Endothelial cell of umbilical vein (primary cell): Measurements from ENCODE around the gene MED27. TPM values are rescaled to one million over a fixed set of nuclear protein-coding genes. Genes with fewer than 3 reads are reported as not detected.

Source experiments
- BruUV-seq: library from RNA; stranded (reverse); fragments of 400-500 nt; replicated peaks from 2 replicates; lab custom pipeline; 2021; lab: Mats Ljungman, UMichigan
- CTCF ChIA-PET: fragments of 300-600, 350-600 bp; sonication (Branson Sonifier 250); formaldehyde crosslinking; loops from one replicate; lab custom pipeline; 2021; ENCODE audit warnings: antibody characterized with exemption, inconsistent platforms; lab: Charles Lee
- POLR2A ChIA-PET: fragments of 300-600, 350-600 bp; sonication (Branson Sonifier 250); formaldehyde crosslinking; loops from one replicate; lab custom pipeline; 2021; ENCODE audit warnings: antibody characterized with exemption, inconsistent platforms; lab: Charles Lee
- DNase-seq: peaks from one replicate; pipeline ENCODE4 v3.0.0-alpha.2; 2011; ENCODE audit warnings: low read depth, low spot score
- FAIRE-seq: peaks from 2 replicates; lab custom pipeline; 2011; peaks lifted over from hg19 to GRCh38; lab: Jason Lieb, UNC
- H2AFZ ChIP-seq: 2 replicates; pipeline ENCODE4 v1.6.0; 2012; ENCODE audit warnings: low read depth, low read length, control low read depth, inconsistent platforms
- H3K27ac ChIP-seq: 2 replicates; pipeline ENCODE4 v1.5.1; 2011; ENCODE audit warnings: low read depth, mild to moderate bottlenecking, control low read depth, low read length, moderate library complexity; ENCODE audit not compliant: insufficient read depth
- H3K27me3 ChIP-seq, 2 experiments: 2 replicates each; pipeline versions ENCODE4 v1.6.0 to v1.6.1; 2011; ENCODE audit warnings: low read length in 2 of 2, mixed read lengths in 1 of 2; ENCODE audit not compliant: control insufficient read depth in 2 of 2, insufficient read depth in 2 of 2
- H3K36me3 ChIP-seq, 2 experiments: 2 replicates in 1 of 2; 3 replicates in 1 of 2; pipeline ENCODE4 v1.5.1; 2011; ENCODE audit warnings: low read length in 2 of 2, mild to moderate bottlenecking in 1 of 2, moderate library complexity in 1 of 2; ENCODE audit not compliant: control insufficient read depth in 2 of 2, insufficient read depth in 2 of 2; ENCODE audit errors: extremely low read depth in 1 of 2
- H3K4me1 ChIP-seq: 3 replicates; pipeline ENCODE4 v1.5.1; 2011; ENCODE audit warnings: mild to moderate bottlenecking, low read length; ENCODE audit not compliant: control insufficient read depth, insufficient read depth; ENCODE audit errors: extremely low read depth
- H3K4me2 ChIP-seq: 2 replicates; pipeline ENCODE4 v1.6.1; 2011; ENCODE audit warnings: low read length, control low read depth, mixed read lengths; ENCODE audit not compliant: insufficient read depth
- H3K4me3 ChIP-seq, 3 experiments: fragments of 200-600 bp in 1 of 3; sonication (generic), shearing (Covaris generic) in 1 of 3; replicated peaks in 1 of 3; 2 replicates each; pipeline ENCODE4 v1.5.1; 2011 to 2016; ENCODE audit warnings: control low read depth in 3 of 3, low read length in 3 of 3, mild to moderate bottlenecking in 2 of 3, inconsistent platforms in 1 of 3, low read depth in 1 of 3, moderate library complexity in 1 of 3; ENCODE audit not compliant: insufficient read depth in 1 of 3
- H3K79me2 ChIP-seq: 2 replicates; pipeline ENCODE4 v1.6.0; 2012; ENCODE audit warnings: low read length, inconsistent platforms; ENCODE audit not compliant: control insufficient read depth, insufficient read depth
- H3K9ac ChIP-seq: replicated peaks from 2 replicates; pipeline ENCODE3; 2011; ENCODE audit warnings: low read length, control low read depth; ENCODE audit not compliant: insufficient read depth; ENCODE audit errors: extremely low read depth
- H3K9me1 ChIP-seq: replicated peaks from 3 replicates; pipeline ENCODE4 v1.6.0; 2011; ENCODE audit warnings: mild to moderate bottlenecking, low read length; ENCODE audit not compliant: control insufficient read depth, insufficient read depth; ENCODE audit errors: extremely low read depth
- H3K9me3 ChIP-seq: replicated peaks from 2 replicates; pipeline ENCODE4 v1.5.1; 2012; ENCODE audit warnings: low read length, inconsistent platforms; ENCODE audit not compliant: control insufficient read depth, insufficient read depth
- H4K20me1 ChIP-seq: replicated peaks from 2 replicates; pipeline ENCODE3; 2011; ENCODE audit warnings: mild to moderate bottlenecking, low read length; ENCODE audit not compliant: control insufficient read depth, insufficient read depth; ENCODE audit errors: extremely low read depth
- EZH2 ChIP-seq: IDR thresholded peaks from 2 replicates; pipeline ENCODE4 v1.6.1; 2012; ENCODE audit warnings: borderline replicate concordance, low read depth, mild to moderate bottlenecking, moderate library complexity, low read length, inconsistent platforms; ENCODE audit not compliant: severe bottlenecking
- FOS ChIP-seq: IDR thresholded peaks from 2 replicates; pipeline ENCODE4 v1.6.1; 2011; ENCODE audit warnings: mild to moderate bottlenecking, low read length, moderate library complexity, borderline replicate concordance; ENCODE audit not compliant: insufficient read depth
- JUN ChIP-seq: IDR thresholded peaks from 2 replicates; pipeline ENCODE4 v1.6.1; 2011; ENCODE audit warnings: borderline replicate concordance, low read depth; ENCODE audit not compliant: insufficient read length, insufficient read depth
- POLR2A ChIP-seq: IDR thresholded peaks from 2 replicates; pipeline ENCODE4 v1.6.1; 2012; ENCODE audit warnings: low read depth, mild to moderate bottlenecking, control low read depth, low read length
- POLR2AphosphoS5 ChIP-seq: IDR thresholded peaks from 2 replicates; pipeline ENCODE4 v1.6.1; 2012; ENCODE audit warnings: low read depth, mild to moderate bottlenecking, control low read depth, low read length, moderate library complexity; ENCODE audit not compliant: insufficient read depth
- dilution Hi-C: fragments of 300-500 bp; cut with MboI; formaldehyde crosslinking; loops from one replicate; pipeline ENCODE4 v1.15.0; 2019; ENCODE audit warnings: low sequenced_read_pairs; ENCODE audit not compliant: extremely low pct_ligation_motif_present
- intact Hi-C: fragments of 100-400 bp; cut with micrococcal nuclease; formaldehyde crosslinking; loops from one replicate; pipeline ENCODE4 v1.10.0; 2022
- polyA plus RNA-seq, 4 experiments: library from polyadenylated mRNA; depleted of rRNA in 3 of 4; stranded (reverse) in 3 of 4; unstranded in 1 of 4; fragments of >200 nt; gene quantifications; 2 replicates each; pipeline versions ENCODE4 v1.2.1 to v1.2.3, GENCODE V29; 2011 to 2012; ENCODE audit warnings: missing spikeins in 1 of 4
- total RNA-seq: library from RNA; stranded (reverse); gene quantifications from 2 replicates; pipeline ENCODE4 v1.2.3, GENCODE V29; 2021
- TF ChIP-seq, protein P1 (sequence below), 2 donors: IDR thresholded peaks; 1 replicate in 1 of 2; 2 replicates in 1 of 2; pipeline ENCODE4 v1.5.1; 2011; ENCODE audit warnings: low read length in 2 of 2, mild to moderate bottlenecking in 2 of 2, moderate library complexity in 2 of 2, control low read depth in 1 of 2, inconsistent platforms in 1 of 2, low read depth in 1 of 2; ENCODE audit not compliant: insufficient read depth in 1 of 2; ENCODE audit errors: extremely low read depth in 1 of 2

Gene MED27
- total and polyA plus RNA-seq, 2 donors (not counting 3 experiments of a cell fraction or from before 2014, with no cell fraction given) = 27.9 to 47.8 TPM

DNA sequence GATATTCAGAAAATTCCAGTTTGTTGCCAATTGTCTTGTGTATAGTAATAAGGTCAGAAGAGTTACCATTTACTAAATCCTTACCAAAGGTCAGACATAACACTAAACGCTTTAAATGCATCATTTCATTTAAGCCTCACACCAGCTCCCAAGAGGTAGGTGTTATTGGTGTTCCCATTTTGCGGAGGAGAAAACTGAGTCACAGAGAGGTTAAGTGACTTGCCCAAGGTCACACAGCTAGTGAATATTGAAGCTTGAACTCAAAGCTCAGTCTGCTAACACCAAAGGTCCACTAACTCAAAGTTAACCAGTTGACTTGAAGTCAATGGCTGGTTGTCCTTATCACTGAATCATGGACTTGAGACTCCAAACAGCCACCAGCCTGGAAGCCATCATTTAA lies 41.4 kb upstream of the MED27 start:
- Histone ChIP-seq H3K9me3 (no peaks in the 10 kb centered on the region), H3K9me1 (no peaks in the 10 kb centered on the region), H3K4me2 (no peak overlapping the region), H3K36me3 (no peaks in the 10 kb centered on the region), H2AFZ (no peak overlapping the region), H3K27ac (no peak overlapping the region), H3K27me3 (peaks cover 16 to 24% of the 10 kb centered on the region in 2 experiments), H3K4me1 (peaks cover 5% of the 10 kb centered on the region), H4K20me1 (no peaks in the 10 kb centered on the region), H3K4me3 (no peak overlapping the region), H3K9ac (no peak overlapping the region), H3K79me2 (no peaks in the 10 kb centered on the region)
- ChIA-PET CTCF (no interaction called here), POLR2A (no interaction called here)
- FAIRE-seq = no peak
- intact Hi-C loops (no loop called here), dilution Hi-C loops (loop anchor here (25.0 kb wide), 1 partner anchor 309 kb away; no protein-coding TSS in a partner anchor)
- DNase-seq = no peak
- TF ChIP-seq, protein P1, sequence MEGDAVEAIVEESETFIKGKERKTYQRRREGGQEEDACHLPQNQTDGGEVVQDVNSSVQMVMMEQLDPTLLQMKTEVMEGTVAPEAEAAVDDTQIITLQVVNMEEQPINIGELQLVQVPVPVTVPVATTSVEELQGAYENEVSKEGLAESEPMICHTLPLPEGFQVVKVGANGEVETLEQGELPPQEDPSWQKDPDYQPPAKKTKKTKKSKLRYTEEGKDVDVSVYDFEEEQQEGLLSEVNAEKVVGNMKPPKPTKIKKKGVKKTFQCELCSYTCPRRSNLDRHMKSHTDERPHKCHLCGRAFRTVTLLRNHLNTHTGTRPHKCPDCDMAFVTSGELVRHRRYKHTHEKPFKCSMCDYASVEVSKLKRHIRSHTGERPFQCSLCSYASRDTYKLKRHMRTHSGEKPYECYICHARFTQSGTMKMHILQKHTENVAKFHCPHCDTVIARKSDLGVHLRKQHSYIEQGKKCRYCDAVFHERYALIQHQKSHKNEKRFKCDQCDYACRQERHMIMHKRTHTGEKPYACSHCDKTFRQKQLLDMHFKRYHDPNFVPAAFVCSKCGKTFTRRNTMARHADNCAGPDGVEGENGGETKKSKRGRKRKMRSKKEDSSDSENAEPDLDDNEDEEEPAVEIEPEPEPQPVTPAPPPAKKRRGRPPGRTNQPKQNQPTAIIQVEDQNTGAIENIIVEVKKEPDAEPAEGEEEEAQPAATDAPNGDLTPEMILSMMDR (IDR thresholded peaks at IDR 0.05; ENCODE audit: extremely low read depth in 1 of 2, insufficient read depth in 1 of 2, low read depth in 1 of 2, low read length in 2 of 2) = no peak
- TF ChIP-seq POLR2AphosphoS5 = no peak
- no TSS peak for BruUV-seq

DNA sequence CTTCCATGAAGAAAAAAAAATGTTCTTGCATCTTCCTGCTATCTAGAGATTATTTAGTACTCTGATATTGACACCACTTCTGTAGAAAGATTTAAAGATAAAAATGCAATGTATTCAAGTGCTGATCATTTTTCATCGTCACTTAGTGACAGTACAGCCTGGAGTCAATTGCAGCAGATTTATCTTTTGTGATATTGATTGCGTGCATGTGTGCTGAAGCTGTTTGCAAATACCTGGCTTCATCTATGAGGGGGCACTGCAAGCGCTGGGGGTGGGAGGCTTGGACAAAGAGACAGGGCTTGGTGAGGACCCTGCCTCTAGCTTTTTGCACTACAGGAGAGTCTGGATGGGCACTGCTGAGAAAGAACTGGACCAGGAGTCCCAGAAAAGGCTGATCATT lies 38.0 kb upstream of the MED27 start:
- dilution Hi-C loops (loop anchor here (25.0 kb wide), 1 partner anchor 305 kb away; no protein-coding TSS in a partner anchor), intact Hi-C loops (loop anchor here (10.0 kb wide), 1 partner anchor 343 kb away; no protein-coding TSS in a partner anchor)
- BruUV-seq = no TSS peak
- Histone ChIP-seq H3K36me3 (no peaks in the 10 kb centered on the region), H3K4me3 (no peak overlapping the region), H3K9me3 (no peaks in the 10 kb centered on the region), H3K4me1 (no peaks in the 10 kb centered on the region), H4K20me1 (no peaks in the 10 kb centered on the region), H2AFZ (no peak overlapping the region), H3K27ac (no peak overlapping the region), H3K9ac (no peak overlapping the region), H3K9me1 (no peaks in the 10 kb centered on the region), H3K27me3 (peaks cover 3 to 4% of the 10 kb centered on the region in 2 experiments), H3K4me2 (no peak overlapping the region), H3K79me2 (no peaks in the 10 kb centered on the region)
- ChIA-PET POLR2A (no interaction called here), CTCF (interaction anchor here (1.1 kb wide), 1 partner anchor 9 kb away, joined by 3 read pairs; no protein-coding TSS in a partner anchor)
- FAIRE-seq (no peak), DNase-seq (no peak)
- TF ChIP-seq EZH2 = no peak
- TF ChIP-seq FOS = no peak
- TF ChIP-seq JUN = no peak
- no peak for TF ChIP-seq POLR2A
